SK-N-SH treated with all-trans-retinoic acid at 6 μM for 48 hours (cell line): Measurements from ENCODE around the gene RBMS3.

Source experiments
- TCF4 ChIP-seq: fragments of 250-450 bp; sonication (Bioruptor Pico); IDR thresholded peaks from 2 replicates; pipeline ENCODE4 v1.8.0; 2021; ENCODE audit warnings: mild to moderate bottlenecking, moderate library complexity, borderline replicate concordance
- ZFP3 ChIP-seq: fragments of 250-450 bp; sonication (Bioruptor Pico); IDR thresholded peaks from 2 replicates; pipeline ENCODE4 v1.5.0; 2020; ENCODE audit warnings: mild to moderate bottlenecking, moderate library complexity
- ZFP30 ChIP-seq: fragments of 450-650 bp; formaldehyde crosslinking; IDR thresholded peaks from 2 replicates; pipeline ENCODE4 v1.5.0; 2022; ENCODE audit warnings: mild to moderate bottlenecking, moderate library complexity

GRCh38 chr3:29322586-29322985, 41.7 kb downstream of the RBMS3 start:
- no peak for TF ChIP-seq ZFP30 (CRISPR knock-in tag)
- TF ChIP-seq TCF4 (CRISPR knock-in tag) = no peak
- no peak for TF ChIP-seq ZFP3 (CRISPR knock-in tag)
